Activated gamma-delta T cell treated with Interleukin-2 at 50 U/mL for 16 hours (primary cell): Measurements from ENCODE around the gene EMILIN1.
A peak's percentile ranks its signal among the peaks of the same experiment; 100 is the strongest.
"Not testable (repeated sequence)": the region's sequence is repeated elsewhere in the genome, so short reads cannot be mapped to it uniquely, and the experiment has no call there.

Source experiments
- DNase-seq: peaks from one replicate; pipeline ENCODE4 v3.0.0-alpha.2; 2020

The EMILIN1 gene

GRCh38 chr2:27095745-27096651, 17.6 kb downstream of the EMILIN1 start:
- DNase-seq: no peak

- DNase-seq: no peak
Measured at GRCh38 chr2:27096748-27097297, 18.4 kb downstream of the EMILIN1 start.

GRCh38 chr2:27097341-27097740, 18.9 kb downstream of the EMILIN1 start:
- no peak for DNase-seq

- no peak for DNase-seq
Measured at GRCh38 chr2:27099334-27099955, 21.0 kb downstream of the EMILIN1 start.

GRCh38 chr2:27100036-27100435, 21.6 kb downstream of the EMILIN1 start:
- DNase-seq: no peak

DNA sequence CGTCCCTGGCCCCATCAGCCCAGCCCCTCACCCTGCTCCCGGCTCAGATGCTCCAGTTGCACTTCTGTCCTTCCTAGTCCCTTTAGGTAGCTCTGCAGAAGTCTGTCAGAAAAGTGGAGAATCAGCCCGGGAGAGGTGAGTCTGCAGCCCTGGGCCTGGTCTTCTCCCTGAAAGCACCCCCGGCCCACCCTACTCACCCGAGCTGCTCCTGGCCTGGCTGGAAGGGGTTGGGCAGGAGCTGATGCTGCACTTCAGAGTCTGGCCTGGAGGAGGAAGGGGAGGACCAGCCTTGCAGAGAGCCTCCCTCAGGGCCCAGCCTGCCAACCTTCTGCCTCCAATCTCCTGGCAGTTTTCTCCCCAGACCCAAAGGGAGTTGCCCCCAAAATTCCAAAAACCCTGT, 23.9 kb downstream of the EMILIN1 start:
- DNase-seq: no peak

DNA sequence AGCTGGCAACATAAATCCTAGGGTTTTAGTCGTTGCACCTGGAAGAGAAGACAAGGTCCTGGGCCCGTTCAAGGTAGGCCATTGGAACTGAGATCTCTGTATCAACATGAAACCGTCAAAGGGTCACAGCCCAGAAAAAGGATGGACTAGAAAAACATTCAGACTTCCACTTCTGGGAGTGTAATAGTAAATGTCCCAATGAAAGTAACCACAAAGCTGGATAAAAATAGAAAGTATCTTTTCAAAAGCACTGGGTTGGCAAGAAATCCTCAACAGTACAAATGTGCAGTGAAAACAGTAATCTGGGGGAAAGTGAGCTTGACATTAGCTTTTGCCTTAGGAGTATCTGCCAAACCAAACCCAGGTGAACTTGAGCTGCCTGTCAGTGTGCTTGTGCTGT, 27.6 kb downstream of the EMILIN1 start:
- DNase-seq: no peak

DNA sequence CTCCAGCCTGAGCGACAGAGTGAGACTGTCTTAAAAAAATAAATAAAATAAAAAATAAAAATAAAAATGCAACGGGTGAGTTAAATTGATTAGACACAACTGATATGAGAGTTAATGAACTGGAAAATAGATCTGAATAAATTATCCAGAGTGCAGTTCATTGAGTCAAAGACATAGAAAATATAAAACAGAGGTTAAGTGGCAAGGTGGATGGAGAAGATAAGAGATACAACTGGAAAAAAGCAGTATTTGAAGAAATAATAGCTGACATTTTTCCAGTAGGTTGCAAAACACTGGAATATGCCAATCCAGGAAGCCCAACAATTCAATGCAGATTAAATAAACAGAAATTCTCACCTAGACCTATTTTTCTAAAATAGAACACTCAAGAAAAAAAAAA, 29.8 kb downstream of the EMILIN1 start:
- DNase-seq: no peak

DNA sequence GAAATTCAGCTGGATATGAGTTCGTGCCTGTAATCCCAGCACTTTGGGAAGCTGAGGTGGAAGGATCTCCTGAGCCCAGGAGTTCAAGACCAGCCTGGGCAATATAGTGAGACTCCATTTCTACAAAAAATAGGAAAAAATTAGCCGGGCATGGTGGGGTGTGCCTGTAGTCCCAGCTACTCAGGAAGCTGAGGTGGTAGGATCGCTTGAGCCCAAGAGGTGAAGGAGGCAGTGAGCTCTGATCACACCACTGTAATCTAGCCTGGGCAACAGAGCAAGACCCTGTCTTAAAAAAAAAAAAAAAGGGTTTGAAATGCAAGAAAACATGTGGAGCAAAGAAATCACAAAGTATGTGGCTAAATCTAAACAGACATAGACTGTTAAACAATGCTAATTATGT, 30.7 kb downstream of the EMILIN1 start:
- no peak for DNase-seq

DNA sequence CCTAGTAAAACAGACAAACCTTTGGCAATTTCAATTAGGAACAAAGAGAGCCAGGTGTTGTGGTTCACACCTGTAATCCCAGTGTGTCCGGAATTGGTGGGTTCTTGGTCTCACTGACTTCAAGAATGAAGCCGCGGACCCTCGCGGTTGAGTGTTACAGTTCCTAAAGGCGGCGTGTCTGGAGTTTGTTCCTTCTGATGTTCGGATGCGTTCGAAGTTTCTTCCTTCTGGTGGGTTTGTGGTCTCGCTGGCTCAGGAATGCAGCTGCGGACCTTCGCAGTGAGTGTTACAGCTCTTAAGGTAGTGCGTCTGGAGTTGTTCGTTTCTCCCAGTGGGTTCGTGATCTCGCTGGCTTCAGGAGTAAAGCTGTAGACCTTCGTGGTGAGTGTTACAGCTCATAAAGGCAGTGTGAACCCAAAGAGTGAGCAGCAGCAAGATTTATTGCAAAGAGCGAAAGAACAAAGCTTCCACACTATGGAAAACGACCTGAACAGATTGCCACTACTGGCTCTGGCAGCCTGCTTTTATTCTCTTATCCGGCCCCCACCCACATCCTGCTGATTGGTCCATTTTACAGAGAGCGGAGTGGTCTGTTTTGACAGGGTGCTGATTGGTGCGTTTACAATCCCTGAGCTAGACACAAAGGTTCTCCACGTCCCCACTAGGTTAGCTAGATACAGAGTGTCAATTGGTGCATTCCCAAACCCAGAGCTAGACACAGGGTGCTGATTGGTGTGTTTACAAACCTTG, 32.4 kb downstream of the EMILIN1 start:
- DNase-seq: not testable (repeated sequence)

GRCh38 chr2:27111392-27112078, 33.1 kb downstream of the EMILIN1 start:
- not testable (repeated sequence) for DNase-seq

DNA sequence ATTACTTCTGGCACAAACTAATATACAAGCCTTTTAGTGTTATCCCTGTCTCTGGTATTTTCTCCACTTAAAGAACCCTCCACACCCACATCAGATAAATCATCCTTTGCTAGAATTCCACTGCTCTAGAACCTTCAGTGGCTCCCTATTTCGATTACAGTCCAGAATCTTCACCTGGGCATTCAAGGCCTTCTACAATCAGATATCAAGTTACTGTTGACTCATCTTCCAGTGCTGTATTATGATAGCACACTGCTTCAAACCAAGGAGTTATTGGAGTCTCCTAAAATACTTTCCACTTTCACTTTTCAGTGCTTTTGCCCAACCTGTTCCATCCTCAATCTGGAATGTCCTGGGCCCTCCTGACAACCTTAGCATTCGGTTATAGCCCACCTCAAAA, 37.1 kb downstream of the EMILIN1 start:
- DNase-seq: no peak

- DNase-seq: no peak
Measured at GRCh38 chr2:27117995-27118524, 39.6 kb downstream of the EMILIN1 start.

DNA sequence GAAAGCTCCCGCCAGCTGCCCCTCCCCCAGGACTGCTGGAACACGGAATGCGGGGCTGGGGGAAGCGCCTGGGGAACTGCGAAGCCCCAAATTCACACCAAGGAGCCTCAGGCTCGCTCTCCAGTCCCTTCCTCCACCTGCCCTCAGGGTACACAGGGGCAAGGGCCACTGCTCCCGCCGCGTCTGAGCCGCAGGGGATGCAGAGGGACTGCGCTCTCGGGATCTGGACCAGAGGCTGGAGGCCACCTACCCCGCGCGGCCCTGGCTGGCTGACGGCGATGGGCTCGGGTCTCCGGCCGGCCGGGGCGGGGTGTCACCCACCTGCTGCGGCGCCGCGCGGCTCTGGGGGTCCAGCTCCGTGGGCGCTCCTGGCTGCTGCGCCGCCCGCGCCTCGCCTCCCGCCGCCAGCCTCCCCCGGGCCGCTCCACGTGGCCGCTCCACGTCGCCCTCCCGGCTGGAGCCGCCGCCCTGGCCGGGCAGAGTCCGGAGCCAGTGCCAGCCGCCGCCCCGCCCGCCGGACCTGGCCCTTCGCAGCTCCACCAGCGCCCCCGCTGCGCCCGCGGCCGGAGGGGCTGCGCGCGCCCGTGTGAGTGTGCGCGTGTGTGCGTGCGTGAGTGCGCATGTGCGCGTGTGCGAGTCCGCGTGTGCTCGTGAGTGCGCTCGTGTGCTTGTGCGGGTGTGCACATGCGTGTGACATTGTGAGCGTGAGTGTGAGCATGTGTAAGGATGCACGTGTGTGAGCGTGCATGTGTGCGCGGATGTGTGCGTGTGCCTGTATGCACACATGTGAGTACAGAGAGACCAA, 40.3 kb downstream of the EMILIN1 start, which contains the start of gene CGREF1:
Gene CGREF1 (minus strand): TSS at position 604 of the 805 bp plus-strand sequence. CDS start 14,762 bp downstream, outside the sequence.
- DNase-seq: no peak

GRCh38 chr2:27119330-27119670, 40.9 kb downstream of the EMILIN1 start:
- DNase-seq: not testable (repeated sequence)

DNA sequence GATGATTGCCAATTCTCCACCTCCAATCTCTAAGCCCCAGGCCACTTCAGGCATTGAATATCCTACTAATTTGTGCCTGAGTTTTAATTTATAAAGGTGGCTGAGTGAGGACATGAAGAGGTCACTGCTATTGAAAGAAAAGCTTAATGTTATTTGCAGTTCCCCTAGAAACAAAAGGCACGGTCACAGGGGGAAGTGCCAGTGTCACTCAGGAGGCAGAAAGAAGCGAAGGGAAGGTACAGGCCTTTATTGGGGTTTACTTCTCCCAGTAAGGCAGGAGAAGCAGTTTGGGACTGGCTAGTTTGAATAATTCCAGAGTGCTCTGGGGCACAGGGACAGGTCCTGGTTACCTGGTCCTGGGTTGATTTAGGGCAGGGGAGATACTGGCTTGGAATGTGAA, 43.5 kb downstream of the EMILIN1 start:
- DNase-seq: no peak

GRCh38 chr2:27122791-27123190, 44.4 kb downstream of the EMILIN1 start:
- no peak for DNase-seq

GRCh38 chr2:27123302-27124150, 45.1 kb downstream of the EMILIN1 start, which contains the start of gene ABHD1:
TSS of gene ABHD1 (plus strand) at chr2:27123815. CDS start at chr2:27123949, 134 bp downstream.
- DNase-seq: peak; percentile 56

- DNase-seq: no peak
Measured at GRCh38 chr2:27125104-27125503, 46.7 kb downstream of the EMILIN1 start.

GRCh38 chr2:27126252-27126710, 47.9 kb downstream of the EMILIN1 start:
- no peak for DNase-seq
